AG04449 (cell line): Measurements from ENCODE around the gene GADL1.

Experiments
- CTCF ChIA-PET: fragments of 350-600 bp; formaldehyde crosslinking; extraction: SDS; loops from one replicate; lab custom pipeline; 2021; ENCODE audit warnings: antibody characterized with exemption; lab: Yijun Ruan, JAX
- POLR2A ChIA-PET: fragments of 400-600, 350-600 bp; formaldehyde crosslinking; extraction: SDS; loops from one replicate; lab custom pipeline; 2020; ENCODE audit warnings: antibody characterized with exemption, inconsistent platforms; lab: Yijun Ruan, JAX
- DNase-seq: peaks from one replicate; pipeline ENCODE4 v3.0.0-alpha.2; 2010; ENCODE audit warnings: low read depth, low spot score
- H3K4me3 ChIP-seq: 2 replicates; pipeline ENCODE4 v1.5.1; 2011; ENCODE audit warnings: low read depth, mild to moderate bottlenecking, control low read depth, low read length
- CTCF ChIP-seq: IDR thresholded peaks from one replicate; pipeline ENCODE4 v1.5.1; 2011; ENCODE audit warnings: mild to moderate bottlenecking, moderate library complexity, low read length, control low read depth, inconsistent platforms; ENCODE audit not compliant: insufficient read depth; ENCODE audit errors: missing control alignments

Gene GADL1

GRCh38 chr3:30893678-30894325 lies 659 bp downstream of the GADL1 start:
- no peak for TF ChIP-seq CTCF
- POLR2A ChIA-PET = no interaction called here
- no peak for DNase-seq
- CTCF ChIA-PET = no interaction called here
- H3K4me3 ChIP-seq = peak overlapping the region; percentile 57

GRCh38 chr3:30890907-30891306 lies 3.6 kb downstream of the GADL1 start:
- no peak for DNase-seq
- POLR2A ChIA-PET = no interaction called here
- no peak overlapping the region for H3K4me3 ChIP-seq
- CTCF ChIA-PET = no interaction called here
- no peak for TF ChIP-seq CTCF

GRCh38 chr3:30886888-30887287 lies 7.6 kb downstream of the GADL1 start:
- ChIA-PET CTCF (no interaction called here), POLR2A (no interaction called here)
- TF ChIP-seq CTCF = no peak
- DNase-seq = no peak
- H3K4me3 ChIP-seq = no peak overlapping the region

- TF ChIP-seq CTCF = no peak
- CTCF ChIA-PET = no interaction called here
These were observed 15.6 kb downstream of the GADL1 start for GRCh38 chr3:30878862-30879261.

GRCh38 chr3:30875505-30875904 lies 19.0 kb downstream of the GADL1 start:
- TF ChIP-seq CTCF = no peak
- ChIA-PET POLR2A (no interaction called here), CTCF (no interaction called here)

More at GRCh38 chr3:30878862-30879261, 15.6 kb downstream of the GADL1 start:
- no peak overlapping the region for H3K4me3 ChIP-seq
- POLR2A ChIA-PET = no interaction called here
- DNase-seq = no peak

GRCh38 chr3:30873671-30874070 lies 20.8 kb downstream of the GADL1 start:
- TF ChIP-seq CTCF = no peak
- ChIA-PET POLR2A (no interaction called here), CTCF (no interaction called here)
- no peak overlapping the region for H3K4me3 ChIP-seq
- no peak for DNase-seq

More at GRCh38 chr3:30875505-30875904, 19.0 kb downstream of the GADL1 start:
- H3K4me3 ChIP-seq = no peak overlapping the region
- DNase-seq = no peak
